A549 (cell line): ENCODE results near the gene FLT3LG.

Source experiments
- CHD4 ChIP-seq: fragments of 200-600 bp; sonication (generic); IDR thresholded peaks from 2 replicates; pipeline ENCODE4 v1.6.1; 2016; ENCODE audit warnings: antibody characterized with exemption, mild to moderate bottlenecking, borderline replicate concordance
- CTCF ChIP-seq: fragments of >200 bp; sonication (Bioruptor Twin); formaldehyde crosslinking; IDR thresholded peaks from 3 replicates; pipeline ENCODE4 v1.5.1; 2016
- JUN ChIP-seq, 2 experiments: fragments of >200 bp; sonication (Bioruptor Twin); formaldehyde crosslinking; IDR thresholded peaks; 2 replicates in 1 of 2; 3 replicates in 1 of 2; pipeline ENCODE4 v1.6.1; 2016 to 2017
- JUNB ChIP-seq: fragments of >200 bp; sonication (Bioruptor Twin); formaldehyde crosslinking; IDR thresholded peaks from 2 replicates; pipeline ENCODE4 v1.6.1; 2016
- NFE2L2 ChIP-seq: fragments of 150-350 bp; conservative IDR thresholded peaks from 2 replicates; pipeline ENCODE4 v1.6.1; 2014; ENCODE audit warnings: low read length
- POLR2A ChIP-seq: IDR thresholded peaks from 2 replicates; pipeline ENCODE4 v1.6.1; 2012; ENCODE audit warnings: mild to moderate bottlenecking, low read length
- RAD21 ChIP-seq, 2 experiments: fragments of >200 bp in 1 of 2; sonication (Bioruptor Twin) in 1 of 2; formaldehyde crosslinking in 1 of 2; IDR thresholded peaks in 1 of 2; conservative IDR thresholded peaks in 1 of 2; 2 replicates in 1 of 2; 3 replicates in 1 of 2; pipeline ENCODE4 v1.6.1; 2012 to 2018; ENCODE audit warnings: inconsistent platforms in 1 of 2
- RARB ChIP-seq: fragments of 250-450 bp; sonication (Bioruptor Pico); IDR thresholded peaks from 2 replicates; pipeline ENCODE4 v1.8.0; 2021; ENCODE audit warnings: mild to moderate bottlenecking, moderate library complexity
- REST ChIP-seq: fragments of 200-600 bp; sonication (generic); IDR thresholded peaks from 2 replicates; pipeline ENCODE4 v1.6.1; 2016; ENCODE audit warnings: antibody characterized with exemption, mild to moderate bottlenecking, moderate library complexity
- SMC3 ChIP-seq: fragments of >200 bp; sonication (Bioruptor Twin); formaldehyde crosslinking; IDR thresholded peaks from 3 replicates; pipeline ENCODE4 v1.6.1; 2018; ENCODE audit warnings: inconsistent platforms
- TF ChIP-seq, protein P1 (sequence below): fragments of 450-650 bp; IDR thresholded peaks from 2 replicates; pipeline ENCODE4 v1.6.1; 2014; ENCODE audit warnings: antibody characterized with exemption

GRCh38 chr19:49488863-49489537, 15.0 kb downstream of the FLT3LG start:
- TF ChIP-seq CTCF (no peak), JUN (IDR thresholded peaks at IDR 0.05) (no peak; a peak in 1 of 5 replicates), CHD4 (no peak), RARB (CRISPR knock-in tag) (no peak), NFE2L2 (no peak), REST (no peak), POLR2A (no peak), SMC3 (no peak), RAD21 (conservative IDR thresholded peaks at IDR 0.05 in 1 of 2, IDR thresholded peaks at IDR 0.05 in 1 of 2) (no peak), JUNB (no peak; the same call in 1 of the 2 replicates)
- TF ChIP-seq, protein P1, sequence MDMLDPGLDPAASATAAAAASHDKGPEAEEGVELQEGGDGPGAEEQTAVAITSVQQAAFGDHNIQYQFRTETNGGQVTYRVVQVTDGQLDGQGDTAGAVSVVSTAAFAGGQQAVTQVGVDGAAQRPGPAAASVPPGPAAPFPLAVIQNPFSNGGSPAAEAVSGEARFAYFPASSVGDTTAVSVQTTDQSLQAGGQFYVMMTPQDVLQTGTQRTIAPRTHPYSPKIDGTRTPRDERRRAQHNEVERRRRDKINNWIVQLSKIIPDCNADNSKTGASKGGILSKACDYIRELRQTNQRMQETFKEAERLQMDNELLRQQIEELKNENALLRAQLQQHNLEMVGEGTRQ, result no peak
